Stimulated activated naive CD8-positive, alpha-beta T cell treated with anti-CD3 and anti-CD28 coated beads, Interleukin-15, Interleukin-2, amounts not matched to agents 100 U/mL and 50 U/mL, for 24 hours (primary cell): ENCODE results near the gene RAB26.
"Not testable (repeated sequence)": the region's sequence is repeated elsewhere in the genome, so short reads cannot be mapped to it uniquely, and the experiment has no call there.

Experiments
- ATAC-seq: fragments of 150-1000 bp; cut with Tn5 transposase; one replicate; pipeline ENCODE4 v1.10.0; 2021
- DNase-seq: peaks from one replicate; pipeline ENCODE4 v3.0.0; 2021

The RAB26 gene

GRCh38 chr16:2117341-2117740, 31.1 kb upstream of the RAB26 start:
- not testable (repeated sequence) for ATAC-seq, DNase-seq

- not testable (repeated sequence) for ATAC-seq, DNase-seq
These were observed 30.3 kb upstream of the RAB26 start for GRCh38 chr16:2117960-2118722.

- ATAC-seq, result peak; percentile 26
- not testable (repeated sequence) for DNase-seq
These were observed 27.1 kb upstream of the RAB26 start for GRCh38 chr16:2121325-2121724.

- DNase-seq (no peak), ATAC-seq (no peak)
These were observed 26.6 kb upstream of the RAB26 start for GRCh38 chr16:2121853-2122252.

GRCh38 chr16:2122429-2122828, 26.0 kb upstream of the RAB26 start:
- no peak for DNase-seq
- no peak for ATAC-seq

GRCh38 chr16:2122934-2123683, 25.3 kb upstream of the RAB26 start:
- ATAC-seq, result peak; percentile 7
- DNase-seq, result not testable (repeated sequence)

- DNase-seq, ATAC-seq: not testable (repeated sequence)
These were observed 24.6 kb upstream of the RAB26 start for GRCh38 chr16:2123706-2124376.

GRCh38 chr16:2124377-2124693, 24.1 kb upstream of the RAB26 start:
- ATAC-seq, DNase-seq: not testable (repeated sequence)

- not testable (repeated sequence) for ATAC-seq, DNase-seq
These were observed 23.6 kb upstream of the RAB26 start for GRCh38 chr16:2124694-2125444.

- not testable (repeated sequence) for ATAC-seq, DNase-seq
These were observed 22.8 kb upstream of the RAB26 start for GRCh38 chr16:2125609-2126008.

GRCh38 chr16:2126161-2126743, 22.2 kb upstream of the RAB26 start:
- ATAC-seq, DNase-seq: not testable (repeated sequence)

- not testable (repeated sequence) for ATAC-seq, DNase-seq
These were observed 21.4 kb upstream of the RAB26 start for GRCh38 chr16:2126928-2127556.

GRCh38 chr16:2127630-2128280, 20.7 kb upstream of the RAB26 start:
- ATAC-seq, DNase-seq: not testable (repeated sequence)

- not testable (repeated sequence) for ATAC-seq, DNase-seq
These were observed 19.2 kb upstream of the RAB26 start for GRCh38 chr16:2129251-2129650.

GRCh38 chr16:2129890-2130447, 18.5 kb upstream of the RAB26 start:
- not testable (repeated sequence) for DNase-seq, ATAC-seq

GRCh38 chr16:2133797-2134196, 14.6 kb upstream of the RAB26 start:
- DNase-seq, ATAC-seq: not testable (repeated sequence)

- not testable (repeated sequence) for DNase-seq, ATAC-seq
These were observed 13.4 kb upstream of the RAB26 start for GRCh38 chr16:2135071-2135470.

- peak; percentile 100 for DNase-seq
These were observed 12.5 kb upstream of the RAB26 start, which contains the start of gene PKD1 for GRCh38 chr16:2135770-2136490. PKD1 (minus strand) TSS chr16:2135898; CDS start chr16:2135689, 209 bp downstream.

More at GRCh38 chr16:2135770-2136490, 12.5 kb upstream of the RAB26 start, which contains the start of gene PKD1:
- peak; percentile 86 for ATAC-seq
